Activated T-cell treated with anti-CD3 and anti-CD28 coated beads, Interleukin-2, amount 50 U/mL, for 72 hours (primary cell): ENCODE results near the gene C2orf80. TPM values are rescaled to one million over a fixed set of nuclear protein-coding genes. Genes with fewer than 3 reads are reported as not detected.
"Not testable (repeated sequence)": the region's sequence is repeated elsewhere in the genome, so short reads cannot be mapped to it uniquely, and the experiment has no call there.

Experiments
- ATAC-seq, 2 donors: fragments of 150-1000 bp; cut with Tn5 transposase; replicated peaks in 1 of 2; 2 replicates each; pipeline ENCODE4 v1.10.0; 2021; ENCODE audit warnings: moderate library complexity in 2 of 2, mild to moderate bottlenecking in 1 of 2
- DNase-seq, 2 donors: peaks; one replicate each; pipeline ENCODE4 v3.0.0; 2021 to 2022; ENCODE audit warnings: mixed read lengths in 1 of 2
- H3K27ac Mint-ChIP-seq: one replicate; pipeline ENCODE4 v1.8.0; 2022; ENCODE audit warnings: mild to moderate bottlenecking, moderate library complexity, mixed read lengths
- H3K27me3 Mint-ChIP-seq: one replicate; pipeline ENCODE4 v1.8.0; 2022; ENCODE audit warnings: low read depth, mixed read lengths
- H3K36me3 Mint-ChIP-seq, 2 donors: one replicate each; pipeline ENCODE4 v1.8.0; 2022; ENCODE audit warnings: mixed read lengths in 2 of 2, mild to moderate bottlenecking in 1 of 2; ENCODE audit not compliant: insufficient read depth in 2 of 2
- H3K4me1 Mint-ChIP-seq: one replicate; pipeline ENCODE4 v1.8.0; 2022; ENCODE audit warnings: low read depth, mixed read lengths
- H3K4me3 Mint-ChIP-seq, 2 donors: one replicate each; pipeline ENCODE4 v1.8.0; 2022; ENCODE audit warnings: mild to moderate bottlenecking in 2 of 2, mixed read lengths in 2 of 2, moderate library complexity in 2 of 2
- H3K9me3 Mint-ChIP-seq, 2 donors: one replicate each; pipeline ENCODE4 v1.8.0; 2022; ENCODE audit warnings: mixed read lengths in 2 of 2
- total RNA-seq, 2 donors: library from RNA; stranded (reverse); gene quantifications; one replicate each; pipeline ENCODE4 v1.2.3, GENCODE V29; 2022

Gene C2orf80
- total RNA-seq = not detected

DNA sequence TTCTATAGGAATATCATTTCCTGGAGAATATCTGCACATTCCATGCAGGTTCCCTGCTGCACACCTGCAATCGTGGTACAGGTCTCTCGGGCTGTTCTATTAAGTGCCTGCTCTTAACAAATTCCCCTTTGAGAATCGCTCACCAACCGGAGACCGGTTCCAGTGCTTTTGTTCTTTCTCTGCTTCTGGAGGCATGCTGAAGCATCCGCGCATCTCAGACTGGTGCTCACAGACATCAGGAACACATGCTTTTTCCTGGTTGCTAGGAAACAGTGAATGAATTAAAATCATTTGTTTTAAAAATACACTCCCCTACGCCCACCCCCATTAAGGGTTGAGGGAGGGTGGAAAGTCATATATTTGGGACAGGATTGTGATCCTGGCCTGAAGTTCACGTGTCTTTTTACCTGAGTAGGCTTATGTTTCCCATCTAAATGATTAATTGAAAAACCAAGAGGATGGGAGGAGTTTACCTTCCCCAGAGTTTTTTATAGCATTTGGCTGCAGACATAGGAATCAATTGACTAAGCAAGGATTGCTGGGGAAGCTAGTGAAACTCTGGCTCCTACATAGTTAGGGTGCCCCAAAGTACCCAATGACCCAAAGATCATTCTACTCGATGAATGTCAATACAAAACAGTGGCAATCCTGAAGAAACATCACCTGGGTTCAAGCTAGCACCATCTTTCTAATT, at the start of gene C2orf80:
Gene C2orf80, minus strand, starts transcription at position 221 of the 694 bp plus-strand sequence. CDS start 3,044 bp downstream, outside the sequence.
- Mint-ChIP-seq H3K36me3 (no peaks in the 10 kb centered on the region), H3K27me3 (no peaks in the 10 kb centered on the region), H3K4me1 (no peaks in the 10 kb centered on the region), H3K27ac (no peak within 1 kb of the TSS), H3K4me3 (no peak within 1 kb of the TSS), H3K9me3 (no peaks in the 10 kb centered on the region)
- ATAC-seq (no peak), DNase-seq (no peak)

DNA sequence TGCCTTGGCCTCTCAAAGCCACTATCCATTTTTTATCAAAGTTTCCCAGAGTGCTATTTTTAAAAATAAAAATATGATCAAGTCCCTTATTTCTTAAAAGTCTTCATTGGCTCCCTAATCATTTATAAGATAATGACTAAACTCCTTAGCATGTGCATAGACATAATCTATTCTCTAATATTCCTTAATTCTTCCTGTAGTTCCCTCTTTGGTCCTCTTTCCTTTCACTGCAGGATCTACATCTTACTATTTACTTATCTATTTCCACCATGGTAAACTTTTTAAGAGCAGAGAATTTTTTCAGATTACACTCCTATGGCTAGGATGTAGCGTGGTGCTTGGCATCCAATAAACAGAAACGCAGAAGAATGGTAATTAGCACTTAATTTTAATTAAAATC, 46.0 kb upstream of the C2orf80 start:
- Mint-ChIP-seq H3K9me3 (peaks cover 2 to 5% of the 10 kb centered on the region in 2 donors), H3K27ac (no peak overlapping the region), H3K4me1 (no peaks in the 10 kb centered on the region), H3K27me3 (no peaks in the 10 kb centered on the region), H3K36me3 (peaks cover 6 to 9% of the 10 kb centered on the region in 2 donors), H3K4me3 (no peak overlapping the region)
- ATAC-seq (no peak), DNase-seq (no peak)

DNA sequence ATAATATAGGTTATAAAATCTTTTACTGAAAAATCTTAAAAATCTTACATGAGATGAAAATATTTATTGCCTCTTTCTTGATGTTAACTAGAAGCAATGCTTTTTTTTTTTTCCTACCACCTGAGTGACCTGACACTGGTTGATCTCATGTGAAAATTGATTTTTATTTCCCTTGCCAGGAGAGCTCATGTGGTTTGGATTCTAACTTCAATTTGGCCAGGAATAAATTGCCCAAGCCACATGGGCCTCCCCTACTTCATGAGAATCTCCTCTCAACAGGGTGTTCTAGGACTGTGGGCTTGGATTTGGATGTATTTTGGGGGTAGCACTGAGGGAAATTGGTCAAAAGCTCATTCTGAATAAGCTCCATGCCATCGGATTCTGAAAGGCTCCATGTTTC, 45.0 kb upstream of the C2orf80 start:
- H3K9me3 Mint-ChIP-seq = peaks cover 2 to 5% of the 10 kb centered on the region in 2 donors
- H3K27ac Mint-ChIP-seq = no peak overlapping the region

DNA sequence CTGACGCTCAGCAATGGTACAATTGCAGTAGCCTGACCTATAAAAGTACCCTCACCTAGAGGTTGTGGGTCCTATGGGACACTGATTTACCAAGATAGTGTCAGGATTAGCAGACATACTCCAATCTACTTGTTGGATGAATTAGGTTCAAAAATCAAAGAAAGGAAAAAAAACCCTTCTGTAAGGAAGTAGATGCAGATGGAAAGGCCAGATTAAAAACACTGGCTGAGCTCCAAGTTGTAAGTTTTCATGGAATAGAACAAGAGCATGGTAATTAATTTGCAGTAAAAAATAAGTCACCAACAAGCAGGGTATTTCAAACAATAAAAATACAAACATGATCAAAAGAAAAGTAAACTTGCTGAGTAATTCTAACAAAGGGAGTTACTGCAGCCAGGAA, 38.6 kb upstream of the C2orf80 start:
- H3K27me3 Mint-ChIP-seq = no peaks in the 10 kb centered on the region
- no peak for ATAC-seq
- H3K36me3 Mint-ChIP-seq = no peaks in the 10 kb centered on the region
- peaks cover 2 to 3% of the 10 kb centered on the region in 2 donors for H3K9me3 Mint-ChIP-seq
- H3K4me1 Mint-ChIP-seq = no peaks in the 10 kb centered on the region
- no peak overlapping the region for H3K4me3 Mint-ChIP-seq
- H3K27ac Mint-ChIP-seq = no peak overlapping the region
- DNase-seq = no peak

More for the DNA sequence above, 45.0 kb upstream of the C2orf80 start:
- peaks cover 4 to 8% of the 10 kb centered on the region in 2 donors for H3K36me3 Mint-ChIP-seq
- H3K4me3 Mint-ChIP-seq = no peak overlapping the region
- no peak for DNase-seq
- H3K4me1 Mint-ChIP-seq = no peaks in the 10 kb centered on the region
- no peak for ATAC-seq
- H3K27me3 Mint-ChIP-seq = no peaks in the 10 kb centered on the region

DNA sequence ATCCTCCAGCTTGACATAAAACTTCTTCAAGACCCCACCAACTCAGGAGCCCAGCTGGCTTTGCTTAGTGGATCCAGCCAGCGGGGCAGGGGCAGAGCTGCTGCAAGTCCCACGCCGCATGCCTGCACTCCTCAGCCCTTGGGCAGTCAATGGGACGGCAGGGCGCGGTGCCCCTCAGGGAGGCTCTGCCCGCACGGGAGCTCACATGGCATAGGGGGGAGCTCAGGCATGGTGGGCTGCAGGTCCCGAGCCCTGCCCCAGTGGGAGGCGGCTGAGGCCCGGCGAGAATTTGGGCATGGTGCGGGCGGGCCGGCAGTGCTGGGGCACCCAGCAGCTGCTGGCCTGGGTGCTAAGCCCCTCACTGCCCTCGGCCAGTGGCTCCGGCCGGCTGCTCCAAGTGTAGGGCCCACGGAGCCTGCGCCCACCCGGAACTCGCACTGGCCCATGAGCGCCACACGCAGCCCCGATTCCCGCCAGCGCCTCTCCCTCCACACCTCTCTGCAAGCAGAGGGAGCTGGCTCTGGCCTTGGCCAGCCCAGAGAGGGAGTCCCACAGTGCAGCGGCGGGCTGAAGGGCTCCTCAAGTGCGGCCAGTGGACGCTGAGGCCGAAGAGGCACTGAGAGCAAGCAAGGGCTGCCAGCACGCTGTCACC, 37.9 kb upstream of the C2orf80 start:
- Mint-ChIP-seq H3K36me3 (no peaks in the 10 kb centered on the region), H3K4me1 (no peaks in the 10 kb centered on the region), H3K4me3 (no peak overlapping the region), H3K9me3 (peaks cover 2 to 3% of the 10 kb centered on the region in 2 donors), H3K27ac (no peak overlapping the region), H3K27me3 (no peaks in the 10 kb centered on the region)
- DNase-seq (no peak), ATAC-seq (no peak)

DNA sequence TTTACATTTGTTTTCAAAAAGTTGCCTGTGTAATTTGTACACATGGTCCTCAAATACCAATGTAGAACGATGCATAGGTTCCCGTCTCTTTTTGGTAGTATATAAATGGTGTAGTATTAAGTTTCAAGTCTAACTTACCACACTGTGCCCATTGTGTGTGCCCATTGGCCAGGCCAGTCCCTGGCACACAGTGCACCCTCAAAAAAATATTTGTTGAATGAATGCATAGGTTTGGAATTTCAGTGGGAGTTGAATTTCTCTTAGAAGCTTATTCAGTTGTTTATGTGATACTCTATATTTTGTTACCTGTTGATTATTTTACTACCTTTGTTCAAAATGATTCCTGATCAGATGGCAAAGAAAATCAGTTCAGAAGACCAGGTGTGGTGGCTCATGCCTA, 35.0 kb upstream of the C2orf80 start:
- DNase-seq (no peak), ATAC-seq (no peak)
- Mint-ChIP-seq H3K4me1 (no peaks in the 10 kb centered on the region), H3K4me3 (no peak overlapping the region), H3K9me3 (no peaks in the 10 kb centered on the region), H3K27ac (no peak overlapping the region), H3K36me3 (no peaks in the 10 kb centered on the region), H3K27me3 (no peaks in the 10 kb centered on the region)

DNA sequence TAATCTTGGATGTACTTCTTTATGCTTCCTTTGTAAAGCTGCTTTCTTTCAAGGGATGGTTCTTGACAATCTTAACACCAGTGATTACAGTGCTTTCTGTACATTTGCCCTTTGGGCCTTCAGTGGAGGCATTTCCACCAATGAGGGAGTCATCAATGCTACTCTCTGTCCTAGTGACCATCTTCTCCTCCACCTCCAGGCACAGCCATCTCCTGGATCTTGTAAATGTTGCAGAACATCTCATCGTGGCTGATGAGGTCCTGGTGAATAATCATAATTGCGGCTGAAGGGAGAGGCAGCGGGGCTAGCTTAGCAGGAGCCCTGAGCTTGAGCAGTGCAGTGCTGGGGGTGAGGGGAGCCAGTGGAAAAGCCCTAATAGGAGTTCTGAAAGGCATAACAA, 32.5 kb upstream of the C2orf80 start:
- H3K27ac Mint-ChIP-seq = no peak overlapping the region

DNA sequence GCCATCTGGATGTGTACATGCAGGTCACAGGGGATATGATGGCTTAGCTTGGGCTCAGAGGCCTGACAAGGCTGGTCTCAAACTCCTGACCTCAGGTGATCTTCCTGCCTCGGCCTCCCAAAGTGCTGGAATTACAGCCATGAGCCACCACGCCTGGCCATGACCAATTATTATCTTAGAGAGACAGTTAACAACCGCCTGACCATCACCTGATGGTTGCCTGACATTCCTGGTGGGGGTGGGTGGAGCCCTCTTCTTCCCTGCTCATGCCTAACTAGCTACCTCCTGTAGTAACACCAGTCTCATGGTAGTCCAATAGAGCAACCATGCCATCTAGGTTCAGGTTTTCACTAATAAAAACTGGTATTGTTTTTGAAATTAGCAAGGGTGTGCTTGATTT, 32.0 kb upstream of the C2orf80 start:
- not testable (repeated sequence) for H3K36me3 Mint-ChIP-seq, H3K9me3 Mint-ChIP-seq, ATAC-seq, H3K27me3 Mint-ChIP-seq, H3K4me3 Mint-ChIP-seq, DNase-seq, H3K27ac Mint-ChIP-seq, H3K4me1 Mint-ChIP-seq

More for the DNA sequence above, 32.5 kb upstream of the C2orf80 start:
- H3K36me3 Mint-ChIP-seq = no peaks in the 10 kb centered on the region
- no peak for DNase-seq
- H3K4me3 Mint-ChIP-seq = no peak overlapping the region
- H3K4me1 Mint-ChIP-seq = no peaks in the 10 kb centered on the region
- H3K27me3 Mint-ChIP-seq = no peaks in the 10 kb centered on the region
- no peak for ATAC-seq
- no peaks in the 10 kb centered on the region for H3K9me3 Mint-ChIP-seq

DNA sequence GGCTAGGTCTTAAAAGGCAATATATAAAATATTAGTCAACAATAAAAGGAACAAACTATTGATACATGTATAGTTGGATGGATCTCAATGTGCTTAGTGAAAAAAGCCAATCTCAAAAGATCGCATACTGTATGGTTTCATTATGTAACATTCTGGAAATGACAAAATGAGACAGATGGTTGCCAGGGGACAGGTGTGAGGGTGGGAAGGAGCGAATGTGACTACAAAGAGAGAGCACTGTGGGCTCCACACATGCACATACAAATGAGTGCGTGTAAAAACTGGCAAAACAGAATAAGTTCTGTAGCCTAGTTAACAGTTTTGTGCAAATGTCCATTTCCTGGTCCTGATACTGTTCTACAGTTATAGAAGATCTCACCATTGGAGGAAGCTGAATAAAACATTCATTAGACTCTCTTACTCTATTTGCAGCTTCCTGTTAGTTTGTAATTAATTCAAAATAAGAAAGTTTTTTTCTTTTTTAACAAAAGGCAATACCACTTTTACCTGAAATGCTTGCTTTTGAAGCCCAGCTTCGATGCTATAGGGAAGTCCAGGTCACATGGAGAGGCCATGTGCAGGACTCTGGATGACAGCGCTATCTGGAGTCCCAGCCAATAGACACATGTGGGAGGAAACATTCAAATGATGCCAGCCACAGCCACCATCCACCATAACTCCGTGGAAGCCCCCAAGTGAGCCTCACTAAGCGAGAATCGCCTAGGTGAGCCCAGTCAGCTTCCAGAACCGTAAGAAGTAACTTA, 21.0 kb upstream of the C2orf80 start:
- DNase-seq = no peak
- Mint-ChIP-seq H3K4me1 (no peaks in the 10 kb centered on the region), H3K9me3 (no peaks in the 10 kb centered on the region), H3K27me3 (peaks cover 6% of the 10 kb centered on the region), H3K4me3 (no peak overlapping the region), H3K27ac (no peak overlapping the region), H3K36me3 (no peaks in the 10 kb centered on the region)
- ATAC-seq = no peak

DNA sequence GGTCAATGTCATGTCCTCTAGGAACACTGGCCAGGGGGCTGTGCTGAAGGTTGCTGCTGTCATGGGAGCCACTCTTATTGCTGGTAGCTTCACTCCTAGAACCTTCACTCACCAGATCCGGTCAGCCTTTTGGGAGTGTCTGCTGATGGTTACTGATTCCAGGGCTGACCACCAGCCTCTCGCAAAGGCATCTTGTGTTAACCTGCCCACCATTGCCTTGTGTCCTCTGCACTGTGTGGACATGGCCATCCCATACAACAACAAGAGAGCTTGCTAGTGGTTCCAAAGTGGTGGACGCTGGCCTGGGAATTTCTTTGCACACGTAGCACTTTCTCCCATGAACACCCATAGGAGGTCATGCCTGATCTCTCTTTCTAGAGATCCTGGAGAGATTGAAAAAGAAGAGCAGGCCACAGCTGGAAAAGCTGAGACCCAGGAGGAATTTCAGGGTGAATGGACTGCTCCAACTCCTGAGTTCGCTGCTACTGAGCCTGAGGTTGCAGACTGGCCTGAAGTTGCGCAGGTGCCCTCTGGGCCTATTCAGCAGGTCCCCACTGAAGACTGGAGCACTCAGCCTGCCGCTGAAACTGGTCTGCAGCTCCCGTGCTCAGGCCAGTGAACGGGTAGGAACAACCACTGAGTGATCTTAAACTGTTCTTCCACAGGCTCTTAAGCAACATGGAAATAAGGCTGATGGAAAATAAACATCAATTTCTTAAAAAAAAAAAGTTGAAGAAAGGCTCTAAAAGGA, 18.7 kb upstream of the C2orf80 start:
- ATAC-seq (no peak), DNase-seq (no peak)
- H3K4me3 Mint-ChIP-seq = no peak overlapping the region
- no peaks in the 10 kb centered on the region for H3K36me3 Mint-ChIP-seq
- H3K4me1 Mint-ChIP-seq = peaks cover 5% of the 10 kb centered on the region
- H3K9me3 Mint-ChIP-seq = no peaks in the 10 kb centered on the region
- H3K27me3 Mint-ChIP-seq = peaks cover 6% of the 10 kb centered on the region
- no peak overlapping the region for H3K27ac Mint-ChIP-seq

DNA sequence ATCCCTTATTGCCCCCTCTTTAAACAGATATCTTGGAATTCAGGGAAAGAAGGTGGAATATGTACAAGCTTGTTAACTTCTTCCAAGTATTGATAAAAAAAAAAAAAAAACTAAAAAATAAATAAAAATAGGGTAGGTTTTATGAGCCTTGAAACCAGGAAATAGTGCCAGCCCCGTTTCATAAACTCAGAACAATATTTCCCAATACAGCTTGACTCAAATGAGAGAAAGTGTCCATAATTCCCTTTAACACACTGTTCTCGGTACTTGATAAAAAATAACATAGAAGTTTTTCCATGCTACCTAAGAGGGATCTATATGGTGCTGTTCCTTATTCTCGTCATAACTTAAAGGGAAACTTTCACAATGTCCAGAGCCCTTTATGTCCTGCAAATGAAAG, 17.9 kb upstream of the C2orf80 start:
- DNase-seq (no peak), ATAC-seq (no peak)
- H3K27me3 Mint-ChIP-seq = peaks cover 6% of the 10 kb centered on the region

DNA sequence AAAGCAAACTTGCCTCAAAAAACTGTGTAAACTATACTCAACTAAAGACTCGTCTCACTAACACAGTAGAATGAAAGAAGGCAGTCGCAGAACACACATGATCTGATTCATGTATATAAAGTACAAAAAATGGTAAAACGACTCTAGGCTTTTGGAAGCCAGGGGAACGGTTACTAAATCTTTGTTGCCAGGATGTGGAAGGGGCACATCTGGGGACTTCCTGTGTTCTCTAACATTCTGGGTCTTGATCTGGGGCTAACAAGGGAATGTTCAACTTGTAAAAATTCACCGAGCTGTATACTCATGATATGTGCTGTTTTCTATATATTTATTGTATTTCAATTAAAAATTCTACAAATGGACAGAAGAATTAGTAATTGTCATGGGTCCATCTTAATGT, 14.3 kb upstream of the C2orf80 start:
- peaks cover 1% of the 10 kb centered on the region for H3K27me3 Mint-ChIP-seq
- no peak for DNase-seq
- no peaks in the 10 kb centered on the region for H3K36me3 Mint-ChIP-seq
- no peak for ATAC-seq
- H3K4me3 Mint-ChIP-seq = no peak overlapping the region
- H3K27ac Mint-ChIP-seq = no peak overlapping the region
- no peaks in the 10 kb centered on the region for H3K9me3 Mint-ChIP-seq
- H3K4me1 Mint-ChIP-seq = peaks cover 5% of the 10 kb centered on the region

More for the DNA sequence above, 17.9 kb upstream of the C2orf80 start:
- no peaks in the 10 kb centered on the region for H3K9me3 Mint-ChIP-seq
- H3K4me3 Mint-ChIP-seq = no peak overlapping the region
- peaks cover 5% of the 10 kb centered on the region for H3K4me1 Mint-ChIP-seq
- H3K36me3 Mint-ChIP-seq = no peaks in the 10 kb centered on the region
- H3K27ac Mint-ChIP-seq = no peak overlapping the region

DNA sequence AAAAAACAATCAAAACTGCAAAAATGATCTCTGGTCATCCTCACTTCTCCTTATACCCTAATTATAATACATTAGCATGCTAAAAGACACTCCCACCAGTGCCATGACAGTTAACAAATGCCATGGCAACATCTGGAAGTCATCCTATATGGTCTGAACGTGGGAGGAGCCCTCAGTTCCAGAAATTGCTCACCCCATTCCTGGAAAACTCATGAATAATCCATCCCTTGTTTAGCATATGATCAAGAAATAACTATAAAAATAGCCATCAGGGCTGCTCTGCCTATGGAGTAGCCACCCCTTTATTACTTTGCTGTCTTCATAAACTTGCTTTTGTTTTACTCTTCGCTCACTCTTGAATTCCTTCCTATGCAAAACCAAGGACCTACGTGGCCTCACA, 5.7 kb upstream of the C2orf80 start:
- H3K4me3 Mint-ChIP-seq = no peak overlapping the region
- no peaks in the 10 kb centered on the region for H3K27me3 Mint-ChIP-seq
- no peak overlapping the region for H3K27ac Mint-ChIP-seq
- DNase-seq (no peak), ATAC-seq (no peak)
- H3K36me3 Mint-ChIP-seq = no peaks in the 10 kb centered on the region
- no peaks in the 10 kb centered on the region for H3K9me3 Mint-ChIP-seq
- no peaks in the 10 kb centered on the region for H3K4me1 Mint-ChIP-seq
